Mucosa of rectum (tissue), 2 donors: Measurements from ENCODE around the gene NYNRIN.

Experiments
- H3K27ac ChIP-seq, 2 donors: one replicate each; pipeline ENCODE4 v1.7.0; 2013; ENCODE audit warnings: inconsistent platforms in 2 of 2, low read depth in 2 of 2, low read length in 2 of 2
- H3K27me3 ChIP-seq, 2 donors: one replicate each; pipeline ENCODE4 v1.7.0; 2013; ENCODE audit warnings: low read length in 2 of 2; ENCODE audit not compliant: control insufficient read depth in 2 of 2, insufficient read depth in 2 of 2
- H3K36me3 ChIP-seq, 2 donors: one replicate each; pipeline ENCODE4 v1.7.0; 2013; ENCODE audit warnings: low read length in 2 of 2; ENCODE audit not compliant: control insufficient read depth in 2 of 2, insufficient read depth in 2 of 2
- H3K4me1 ChIP-seq, 2 donors: one replicate each; pipeline ENCODE4 v1.7.0; 2013; ENCODE audit warnings: low read length in 2 of 2, mild to moderate bottlenecking in 1 of 2; ENCODE audit not compliant: control insufficient read depth in 2 of 2, insufficient read depth in 2 of 2
- H3K4me3 ChIP-seq, 2 donors: one replicate each; pipeline ENCODE4 v1.7.0; 2013; ENCODE audit warnings: low read length in 2 of 2
- H3K9ac ChIP-seq, 2 donors: one replicate each; pipeline ENCODE4 v1.7.0; 2013; ENCODE audit warnings: low read length in 2 of 2, low read depth in 1 of 2, mild to moderate bottlenecking in 1 of 2
- H3K9me3 ChIP-seq, 2 donors: one replicate each; pipeline ENCODE4 v1.7.0; 2013; ENCODE audit warnings: low read length in 2 of 2; ENCODE audit not compliant: control insufficient read depth in 2 of 2
- donor health status: healthy.
- donor health status: Normal muscosa, but diverticular disease.

Gene NYNRIN

GRCh38 chr14:24399999-24400718 lies 1.4 kb downstream of the NYNRIN start:
- H3K9me3 ChIP-seq = no peaks in the 10 kb centered on the region
- H3K27me3 ChIP-seq = no peaks in the 10 kb centered on the region
- H3K4me3 ChIP-seq = peak overlapping the region; percentile 57 to 76
- H3K4me1 ChIP-seq = peaks cover 16 to 20% of the 10 kb centered on the region in 2 donors
- H3K9ac ChIP-seq = peak overlapping the region in 1 of 2 donors; percentile 63
- no peaks in the 10 kb centered on the region for H3K36me3 ChIP-seq
- peak overlapping the region in 1 of 2 donors; percentile 63 for H3K27ac ChIP-seq

GRCh38 chr14:24401810-24402702 lies 3.3 kb downstream of the NYNRIN start:
- Histone ChIP-seq H3K9me3 (no peaks in the 10 kb centered on the region), H3K36me3 (no peaks in the 10 kb centered on the region), H3K4me3 (no peak overlapping the region), H3K4me1 (peaks cover 16 to 20% of the 10 kb centered on the region in 2 donors), H3K27me3 (no peaks in the 10 kb centered on the region), H3K9ac (no peak overlapping the region), H3K27ac (no peak overlapping the region)

GRCh38 chr14:24403294-24403998 lies 4.6 kb downstream of the NYNRIN start:
- Histone ChIP-seq H3K27ac (no peak overlapping the region), H3K36me3 (peaks cover 0 to 5% of the 10 kb centered on the region in 2 donors), H3K4me1 (peaks cover 11 to 16% of the 10 kb centered on the region in 2 donors), H3K27me3 (no peaks in the 10 kb centered on the region), H3K9ac (no peak overlapping the region), H3K9me3 (no peaks in the 10 kb centered on the region), H3K4me3 (no peak overlapping the region)

GRCh38 chr14:24404814-24405213 lies 6.0 kb downstream of the NYNRIN start:
- Histone ChIP-seq H3K4me1 (peaks cover 4 to 8% of the 10 kb centered on the region in 2 donors), H3K27ac (no peak overlapping the region), H3K9ac (no peak overlapping the region), H3K4me3 (no peak overlapping the region), H3K27me3 (no peaks in the 10 kb centered on the region), H3K36me3 (peaks cover 0 to 11% of the 10 kb centered on the region in 2 donors), H3K9me3 (no peaks in the 10 kb centered on the region)

GRCh38 chr14:24406416-24406815 lies 7.6 kb downstream of the NYNRIN start:
- Histone ChIP-seq H3K27ac (no peak overlapping the region), H3K4me1 (peaks cover 0 to 4% of the 10 kb centered on the region in 2 donors), H3K9me3 (no peaks in the 10 kb centered on the region), H3K9ac (no peak overlapping the region), H3K36me3 (peaks cover 9 to 19% of the 10 kb centered on the region in 2 donors), H3K4me3 (no peak overlapping the region), H3K27me3 (no peaks in the 10 kb centered on the region)

GRCh38 chr14:24407608-24408325 lies 9.0 kb downstream of the NYNRIN start:
- Histone ChIP-seq H3K27me3 (no peaks in the 10 kb centered on the region), H3K4me1 (no peaks in the 10 kb centered on the region), H3K36me3 (peaks cover 10 to 20% of the 10 kb centered on the region in 2 donors), H3K27ac (no peak overlapping the region), H3K9me3 (no peaks in the 10 kb centered on the region), H3K9ac (no peak overlapping the region), H3K4me3 (no peak overlapping the region)

- Histone ChIP-seq H3K36me3 (peaks cover 10 to 26% of the 10 kb centered on the region in 2 donors), H3K4me3 (no peak overlapping the region), H3K9ac (no peak overlapping the region), H3K4me1 (no peaks in the 10 kb centered on the region), H3K27ac (no peak overlapping the region), H3K27me3 (no peaks in the 10 kb centered on the region), H3K9me3 (no peaks in the 10 kb centered on the region)
These were observed 10.0 kb downstream of the NYNRIN start for GRCh38 chr14:24408764-24409163.

GRCh38 chr14:24409192-24409591 lies 10.4 kb downstream of the NYNRIN start:
- Histone ChIP-seq H3K9ac (no peak overlapping the region), H3K36me3 (peaks cover 10 to 26% of the 10 kb centered on the region in 2 donors), H3K27ac (no peak overlapping the region), H3K9me3 (no peaks in the 10 kb centered on the region), H3K4me3 (no peak overlapping the region), H3K27me3 (no peaks in the 10 kb centered on the region), H3K4me1 (no peaks in the 10 kb centered on the region)

GRCh38 chr14:24409956-24410355 lies 11.2 kb downstream of the NYNRIN start:
- no peak overlapping the region for H3K27ac ChIP-seq
- no peak overlapping the region for H3K4me3 ChIP-seq
- H3K36me3 ChIP-seq = peaks cover 13 to 26% of the 10 kb centered on the region in 2 donors
- H3K4me1 ChIP-seq = no peaks in the 10 kb centered on the region
- no peaks in the 10 kb centered on the region for H3K9me3 ChIP-seq
- H3K9ac ChIP-seq = no peak overlapping the region
- no peaks in the 10 kb centered on the region for H3K27me3 ChIP-seq
